Measurements from ENCODE around the gene STAT5B.

DNA sequence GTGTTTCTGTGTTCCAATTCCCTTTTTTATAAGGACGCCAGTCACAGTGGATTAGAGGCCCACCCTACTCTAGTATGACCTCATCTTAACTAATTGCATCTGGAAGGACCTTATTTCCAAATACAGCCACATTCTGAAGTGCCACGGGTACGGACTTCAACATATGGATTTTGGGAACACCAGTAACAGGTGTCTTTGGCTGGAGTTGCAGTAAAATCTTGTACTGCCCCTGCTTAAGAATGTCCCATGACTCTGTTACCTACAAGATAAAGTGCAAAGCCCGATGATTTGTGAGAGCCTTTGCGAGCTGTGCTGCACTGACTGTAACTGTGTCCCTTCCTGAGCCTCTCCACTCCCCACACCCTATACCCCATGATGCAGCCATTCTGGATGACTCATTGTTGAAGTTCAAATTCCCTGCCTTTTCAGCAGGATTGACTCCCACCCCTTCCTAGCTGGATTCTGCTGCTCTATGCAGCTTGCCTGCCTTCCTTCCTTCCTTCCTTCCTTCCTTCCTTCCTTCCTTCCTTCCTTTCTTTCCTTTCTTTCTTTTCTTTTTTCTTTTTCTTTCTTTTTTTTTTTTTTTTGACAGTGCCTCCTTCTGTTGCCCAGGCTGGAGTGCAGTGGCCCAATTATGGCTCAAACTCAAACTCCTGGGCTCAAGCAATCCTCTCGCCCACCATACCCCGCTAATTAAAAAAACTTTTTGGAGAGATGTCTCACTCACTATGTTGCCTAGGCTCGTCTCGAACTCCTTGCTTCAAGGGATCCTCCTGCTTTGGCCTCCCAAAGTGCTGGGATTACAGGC lies 93.1 kb downstream of the STAT5B start:
- TF ChIP-seq, protein P1, sequence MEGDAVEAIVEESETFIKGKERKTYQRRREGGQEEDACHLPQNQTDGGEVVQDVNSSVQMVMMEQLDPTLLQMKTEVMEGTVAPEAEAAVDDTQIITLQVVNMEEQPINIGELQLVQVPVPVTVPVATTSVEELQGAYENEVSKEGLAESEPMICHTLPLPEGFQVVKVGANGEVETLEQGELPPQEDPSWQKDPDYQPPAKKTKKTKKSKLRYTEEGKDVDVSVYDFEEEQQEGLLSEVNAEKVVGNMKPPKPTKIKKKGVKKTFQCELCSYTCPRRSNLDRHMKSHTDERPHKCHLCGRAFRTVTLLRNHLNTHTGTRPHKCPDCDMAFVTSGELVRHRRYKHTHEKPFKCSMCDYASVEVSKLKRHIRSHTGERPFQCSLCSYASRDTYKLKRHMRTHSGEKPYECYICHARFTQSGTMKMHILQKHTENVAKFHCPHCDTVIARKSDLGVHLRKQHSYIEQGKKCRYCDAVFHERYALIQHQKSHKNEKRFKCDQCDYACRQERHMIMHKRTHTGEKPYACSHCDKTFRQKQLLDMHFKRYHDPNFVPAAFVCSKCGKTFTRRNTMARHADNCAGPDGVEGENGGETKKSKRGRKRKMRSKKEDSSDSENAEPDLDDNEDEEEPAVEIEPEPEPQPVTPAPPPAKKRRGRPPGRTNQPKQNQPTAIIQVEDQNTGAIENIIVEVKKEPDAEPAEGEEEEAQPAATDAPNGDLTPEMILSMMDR (IDR thresholded peaks at IDR 0.05), result no peak
- no peak for TF ChIP-seq POLR2A (IDR thresholded peaks at IDR 0.05)
